Measurements from ENCODE around the gene PRSS16.

- no peak for TF ChIP-seq CTCF (IDR thresholded peaks at IDR 0.05)
- no peak for TF ChIP-seq POLR2A (IDR thresholded peaks at IDR 0.05)
Measured at GRCh38 chr6:27293436-27294098, 46.1 kb downstream of the PRSS16 start.

All from lower leg skin (tissue), 3 donors.